Measurements from ENCODE around the gene ADGRL3. TPM values are rescaled to one million over a fixed set of nuclear protein-coding genes. Genes with fewer than 3 reads are reported as not detected.

Gene ADGRL3
- total RNA-seq, 2 experiments from 2014 or later = not detected

DNA sequence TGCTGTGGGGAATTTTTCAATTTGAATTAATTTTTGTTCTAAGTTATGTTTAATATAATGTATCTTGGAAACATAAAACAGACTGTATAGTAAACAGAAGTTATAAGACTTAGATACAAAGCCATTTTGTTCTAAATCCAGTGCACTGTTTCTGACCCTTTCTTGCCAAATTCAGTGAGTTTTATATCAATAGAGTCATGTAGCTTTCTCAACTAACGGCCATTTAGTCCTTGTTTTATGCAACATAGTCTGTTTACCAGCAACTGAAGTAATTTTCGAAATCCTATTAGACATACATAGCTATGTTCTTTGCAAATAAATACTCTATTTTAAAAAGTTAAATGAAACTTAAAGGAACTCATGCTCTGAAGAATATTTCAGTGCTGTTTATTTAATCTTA, 242.8 kb downstream of the ADGRL3 start:
- Histone ChIP-seq H3K4me1 (ENCODE audit: insufficient read depth, low read length, poor library complexity, severe bottlenecking) (no peaks in the 10 kb centered on the region), H4K20me1 (ENCODE audit: insufficient read depth, low read length) (no peaks in the 10 kb centered on the region), H3K79me2 (ENCODE audit: insufficient read depth, low read depth, low read length) (no peaks in the 10 kb centered on the region), H3K36me3 (ENCODE audit: insufficient read depth, low read length) (no peaks in the 10 kb centered on the region), H2AFZ (ENCODE audit: low read length) (no peak overlapping the region), H3K4me3 (ENCODE audit: low read depth, low read length, poor library complexity, severe bottlenecking) (no peak overlapping the region), H3K9me3 (ENCODE audit: low read length) (no peaks in the 10 kb centered on the region), H3K9me2 (ENCODE audit: insufficient read depth, low read length) (no peaks in the 10 kb centered on the region), H3K27ac (ENCODE audit: low read depth, low read length, poor library complexity, severe bottlenecking) (no peak overlapping the region), H3K4me2 (ENCODE audit: low read length) (no peak overlapping the region)
- TF ChIP-seq EZH2phosphoT487 (IDR thresholded peaks at IDR 0.05; ENCODE audit: borderline replicate concordance, low read depth, low read length) = no peak
- TF ChIP-seq, protein P1, sequence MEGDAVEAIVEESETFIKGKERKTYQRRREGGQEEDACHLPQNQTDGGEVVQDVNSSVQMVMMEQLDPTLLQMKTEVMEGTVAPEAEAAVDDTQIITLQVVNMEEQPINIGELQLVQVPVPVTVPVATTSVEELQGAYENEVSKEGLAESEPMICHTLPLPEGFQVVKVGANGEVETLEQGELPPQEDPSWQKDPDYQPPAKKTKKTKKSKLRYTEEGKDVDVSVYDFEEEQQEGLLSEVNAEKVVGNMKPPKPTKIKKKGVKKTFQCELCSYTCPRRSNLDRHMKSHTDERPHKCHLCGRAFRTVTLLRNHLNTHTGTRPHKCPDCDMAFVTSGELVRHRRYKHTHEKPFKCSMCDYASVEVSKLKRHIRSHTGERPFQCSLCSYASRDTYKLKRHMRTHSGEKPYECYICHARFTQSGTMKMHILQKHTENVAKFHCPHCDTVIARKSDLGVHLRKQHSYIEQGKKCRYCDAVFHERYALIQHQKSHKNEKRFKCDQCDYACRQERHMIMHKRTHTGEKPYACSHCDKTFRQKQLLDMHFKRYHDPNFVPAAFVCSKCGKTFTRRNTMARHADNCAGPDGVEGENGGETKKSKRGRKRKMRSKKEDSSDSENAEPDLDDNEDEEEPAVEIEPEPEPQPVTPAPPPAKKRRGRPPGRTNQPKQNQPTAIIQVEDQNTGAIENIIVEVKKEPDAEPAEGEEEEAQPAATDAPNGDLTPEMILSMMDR (conservative IDR thresholded peaks at IDR 0.05; ENCODE audit: low read length) = no peak
- no peak for DNase-seq (ENCODE audit: low spot score)
- ChIA-PET CTCF (ENCODE audit: unreplicated experiment) (no interaction called here), POLR2A (interaction anchor here (1.0 kb wide), 1 partner anchor 30 kb away, joined by 3 read pairs; no protein-coding TSS in a partner anchor)
- intact Hi-C loops (cut with micrococcal nuclease; ENCODE audit: unreplicated experiment) = no loop called here
- BruUV-seq (replicated peaks) = no TSS peak

DNA sequence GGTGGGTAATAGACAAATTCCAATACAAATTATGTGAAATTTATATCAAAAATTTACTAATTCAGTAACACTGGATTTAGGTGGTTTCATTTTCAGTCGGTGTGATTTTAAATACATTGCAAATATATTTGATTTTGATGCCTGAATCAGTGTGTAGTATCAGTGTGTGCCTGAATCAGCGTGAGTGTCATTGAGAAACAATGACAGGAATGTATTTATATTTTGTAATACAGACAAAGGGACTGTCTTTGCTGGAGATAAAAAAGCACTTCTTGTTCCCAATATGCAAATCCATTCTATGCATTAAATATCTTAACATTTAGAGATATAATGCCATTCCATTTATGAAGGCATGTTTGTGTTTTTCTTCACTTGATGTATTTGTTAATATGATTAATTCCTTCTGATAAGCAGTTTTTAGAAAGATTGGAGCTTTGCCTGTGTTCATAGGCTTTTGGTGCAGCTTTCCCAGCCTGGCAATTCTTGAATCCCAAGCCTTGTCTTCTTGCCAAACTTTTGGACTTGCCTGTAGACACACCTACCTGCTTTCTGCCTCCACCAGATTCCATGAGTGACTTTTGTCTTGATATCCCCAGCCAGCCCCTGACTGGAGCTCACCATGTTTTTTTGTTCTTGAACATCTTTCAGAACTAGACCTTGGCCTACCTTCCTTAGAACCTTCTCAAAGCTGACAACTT, 243.8 kb downstream of the ADGRL3 start:
- TF ChIP-seq, protein P1 (conservative IDR thresholded peaks at IDR 0.05; ENCODE audit: low read length) = no peak
- TF ChIP-seq EZH2phosphoT487 (IDR thresholded peaks at IDR 0.05; ENCODE audit: borderline replicate concordance, low read depth, low read length) = no peak
- Histone ChIP-seq H3K4me2 (ENCODE audit: low read length) (no peak overlapping the region), H3K4me3 (ENCODE audit: low read depth, low read length, poor library complexity, severe bottlenecking) (no peak overlapping the region), H3K36me3 (ENCODE audit: insufficient read depth, low read length) (no peaks in the 10 kb centered on the region), H3K9me3 (ENCODE audit: low read length) (no peaks in the 10 kb centered on the region), H3K27ac (ENCODE audit: low read depth, low read length, poor library complexity, severe bottlenecking) (no peak overlapping the region), H3K9me2 (ENCODE audit: insufficient read depth, low read length) (no peaks in the 10 kb centered on the region), H4K20me1 (ENCODE audit: insufficient read depth, low read length) (no peaks in the 10 kb centered on the region), H2AFZ (ENCODE audit: low read length) (no peak overlapping the region), H3K79me2 (ENCODE audit: insufficient read depth, low read depth, low read length) (no peaks in the 10 kb centered on the region), H3K4me1 (ENCODE audit: insufficient read depth, low read length, poor library complexity, severe bottlenecking) (no peaks in the 10 kb centered on the region)
- intact Hi-C loops (cut with micrococcal nuclease; ENCODE audit: unreplicated experiment) = no loop called here
- DNase-seq (ENCODE audit: low spot score) = no peak
- ChIA-PET POLR2A (interaction anchor here (1.0 kb wide), 1 partner anchor 29 kb away, joined by 3 read pairs; no protein-coding TSS in a partner anchor), CTCF (ENCODE audit: unreplicated experiment) (no interaction called here)
- BruUV-seq (replicated peaks) = no TSS peak

- intact Hi-C loops (cut with micrococcal nuclease; ENCODE audit: unreplicated experiment) = no loop called here
- H3K27ac ChIP-seq (ENCODE audit: low read depth, low read length, poor library complexity, severe bottlenecking) = no peak overlapping the region
- CTCF ChIA-PET (ENCODE audit: unreplicated experiment) = no interaction called here
- no peaks in the 10 kb centered on the region for H3K79me2 ChIP-seq (ENCODE audit: insufficient read depth, low read depth, low read length)
- H3K9me2 ChIP-seq (ENCODE audit: insufficient read depth, low read length) = no peaks in the 10 kb centered on the region
- no peaks in the 10 kb centered on the region for H3K9me3 ChIP-seq (ENCODE audit: low read length)
- TF ChIP-seq EZH2phosphoT487 (IDR thresholded peaks at IDR 0.05; ENCODE audit: borderline replicate concordance, low read depth, low read length) = no peak
- TF ChIP-seq, protein P1 (conservative IDR thresholded peaks at IDR 0.05; ENCODE audit: low read length) = no peak
- DNase-seq (ENCODE audit: low spot score) = no peak
- no TSS peak for BruUV-seq (replicated peaks)
- no peak overlapping the region for H2AFZ ChIP-seq (ENCODE audit: low read length)
- H3K36me3 ChIP-seq (ENCODE audit: insufficient read depth, low read length) = no peaks in the 10 kb centered on the region
- POLR2A ChIA-PET = interaction anchor here (0.6 to 1.0 kb wide), 4 partner anchors 11 to 1146 kb away, joined by 3 to 4 read pairs (median 3); no protein-coding TSS in a partner anchor
- H3K4me1 ChIP-seq (ENCODE audit: insufficient read depth, low read length, poor library complexity, severe bottlenecking) = no peaks in the 10 kb centered on the region
- H3K4me3 ChIP-seq (ENCODE audit: low read depth, low read length, poor library complexity, severe bottlenecking) = no peak overlapping the region
- H3K4me2 ChIP-seq (ENCODE audit: low read length) = no peak overlapping the region
- H4K20me1 ChIP-seq (ENCODE audit: insufficient read depth, low read length) = no peaks in the 10 kb centered on the region
These were observed 245.4 kb downstream of the ADGRL3 start for GRCh38 chr4:61445374-61446063.

Data from OCI-LY7 (cell line).